DMS53 (cell line): ENCODE data around the gene USP17L28.
"Not testable (repeated sequence)": the region's sequence is repeated elsewhere in the genome, so short reads cannot be mapped to it uniquely, and the experiment has no call there.

ENCODE experiments used
- DNase-seq: peaks from one replicate; lab custom pipeline; 2025; lab: John Stamatoyannopoulos, UW

Gene USP17L28

GRCh38 chr4:9348593-9348992 lies at the start of gene USP17L28:
USP17L28 (plus strand) TSS chr4:9348893; CDS start chr4:9348893, 0 bp downstream.
- DNase-seq: not testable (repeated sequence)

- DNase-seq: not testable (repeated sequence)
Measured at GRCh38 chr4:9324191-9324590, 24.5 kb upstream of the USP17L28 start.

DNA sequence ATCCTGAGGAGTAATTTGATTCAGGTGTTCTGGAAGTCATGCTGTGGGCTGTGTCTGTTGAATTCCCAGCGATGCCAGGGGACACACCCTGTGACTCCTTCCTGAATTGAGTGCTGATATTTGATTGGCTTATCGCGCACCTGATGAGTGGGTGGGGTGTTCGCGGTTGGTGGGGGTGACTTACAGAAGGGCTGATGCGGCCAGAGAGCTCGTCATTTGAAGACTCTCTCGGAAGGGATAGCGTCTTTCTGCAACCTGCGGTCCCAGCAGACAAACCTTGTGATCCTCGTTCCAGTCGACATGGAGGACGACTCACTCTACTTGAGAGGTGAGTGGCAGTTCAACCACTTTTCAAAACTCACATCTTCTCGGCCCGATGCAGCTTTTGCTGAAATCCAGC lies 23.8 kb upstream of the USP17L28 start, which contains the start of gene USP17L24:
Gene USP17L24 (plus strand): TSS at position 301 of the 400 bp plus-strand sequence. CDS start 0 bp downstream, at position 301.
- DNase-seq: not testable (repeated sequence)

DNA sequence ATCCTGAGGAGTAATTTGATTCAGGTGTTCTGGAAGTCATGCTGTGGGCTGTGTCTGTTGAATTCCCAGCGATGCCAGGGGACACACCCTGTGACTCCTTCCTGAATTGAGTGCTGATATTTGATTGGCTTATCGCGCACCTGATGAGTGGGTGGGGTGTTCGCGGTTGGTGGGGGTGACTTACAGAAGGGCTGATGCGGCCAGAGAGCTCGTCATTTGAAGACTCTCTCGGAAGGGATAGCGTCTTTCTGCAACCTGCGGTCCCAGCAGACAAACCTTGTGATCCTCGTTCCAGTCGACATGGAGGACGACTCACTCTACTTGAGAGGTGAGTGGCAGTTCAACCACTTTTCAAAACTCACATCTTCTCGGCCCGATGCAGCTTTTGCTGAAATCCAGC lies 19.1 kb upstream of the USP17L28 start, which contains the start of gene USP17L25:
Gene USP17L25 (plus strand): TSS at position 301 of the 400 bp plus-strand sequence. CDS start 0 bp downstream, at position 301.
- not testable (repeated sequence) for DNase-seq

- DNase-seq: not testable (repeated sequence)
Measured at GRCh38 chr4:9334358-9334757, 14.3 kb upstream of the USP17L28 start, which contains the start of gene USP17L26. USP17L26 (plus strand) TSS chr4:9334658; CDS start chr4:9334658, 0 bp downstream.

GRCh38 chr4:9339103-9339502 lies 9.6 kb upstream of the USP17L28 start, which contains the start of gene USP17L5:
USP17L5 (plus strand) TSS chr4:9339403; CDS start chr4:9339403, 0 bp downstream.
- not testable (repeated sequence) for DNase-seq

- DNase-seq: not testable (repeated sequence)
Measured at GRCh38 chr4:9343848-9344247, 4.8 kb upstream of the USP17L28 start, which contains the start of gene USP17L27. USP17L27 (plus strand) TSS chr4:9344148; CDS start chr4:9344148, 0 bp downstream.

GRCh38 chr4:9350866-9351265 lies 2.2 kb downstream of the USP17L28 start:
- DNase-seq: not testable (repeated sequence)

GRCh38 chr4:9353338-9353737 lies 4.6 kb downstream of the USP17L28 start, which contains the start of gene USP17L29:
USP17L29 (plus strand) TSS chr4:9353638; CDS start chr4:9353638, 0 bp downstream.
- not testable (repeated sequence) for DNase-seq

- DNase-seq: not testable (repeated sequence)
Measured at GRCh38 chr4:9362829-9363228, 14.1 kb downstream of the USP17L28 start, which contains the start of gene USP17L30. USP17L30 (plus strand) TSS chr4:9363129; CDS start chr4:9363129, 0 bp downstream.

GRCh38 chr4:9379881-9380280 lies 31.2 kb downstream of the USP17L28 start:
- not testable (repeated sequence) for DNase-seq

DNA sequence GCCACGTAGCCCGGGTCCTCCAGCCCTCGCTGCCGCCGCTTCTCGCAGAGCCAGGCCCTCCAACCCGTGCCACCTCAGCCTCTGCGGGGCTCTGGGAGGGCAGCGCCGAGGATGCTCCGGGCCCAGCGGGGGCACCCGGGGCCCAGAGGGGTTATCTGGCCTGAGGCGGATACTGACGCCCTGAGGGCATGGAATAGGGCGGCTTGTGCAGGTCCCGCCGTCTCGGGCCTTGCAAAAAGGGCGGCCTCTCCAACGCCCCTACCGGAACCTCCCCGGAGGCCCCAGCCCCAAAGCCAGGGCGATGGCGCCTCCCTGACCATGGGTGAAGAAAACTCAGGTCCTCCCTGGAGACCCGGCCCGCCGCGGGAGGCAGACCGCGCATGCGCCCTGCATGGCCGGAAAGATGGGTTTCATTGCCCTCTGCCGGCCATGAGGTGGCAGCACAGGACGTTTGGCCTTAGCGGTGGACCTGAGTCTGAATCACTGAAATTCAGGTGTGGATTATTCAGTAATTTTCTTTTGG lies 32.4 kb downstream of the USP17L28 start:
- DNase-seq: not testable (repeated sequence)

- DNase-seq: no peak
Measured at GRCh38 chr4:9384126-9384525, 35.4 kb downstream of the USP17L28 start.

GRCh38 chr4:9389001-9389400 lies 40.3 kb downstream of the USP17L28 start:
- DNase-seq: not testable (repeated sequence)
